CD4-positive, alpha-beta T cell treated with Interleukin-4 for 4 hours (primary cell): ENCODE measurements around the gene AFAP1L1.

Experiments
- DNase-seq: peaks from one replicate; pipeline ENCODE4 v3.0.0-alpha.2; 2020

The AFAP1L1 gene

GRCh38 chr5:149317281-149318048 lies 45.8 kb downstream of the AFAP1L1 start:
- DNase-seq, result peak; percentile 52

GRCh38 chr5:149319174-149319573 lies 47.5 kb downstream of the AFAP1L1 start:
- DNase-seq, result no peak

- DNase-seq, result no peak
Observed at GRCh38 chr5:149320791-149321330, 49.2 kb downstream of the AFAP1L1 start.

- DNase-seq, result no peak
Observed at GRCh38 chr5:149322518-149322917, 50.9 kb downstream of the AFAP1L1 start.

GRCh38 chr5:149323210-149323609 lies 51.6 kb downstream of the AFAP1L1 start:
- DNase-seq, result no peak

- no peak for DNase-seq
Observed at GRCh38 chr5:149323621-149324205, 52.1 kb downstream of the AFAP1L1 start.

- DNase-seq, result no peak
Observed at GRCh38 chr5:149324641-149325040, 53.0 kb downstream of the AFAP1L1 start.

GRCh38 chr5:149325166-149325735 lies 53.6 kb downstream of the AFAP1L1 start:
- no peak for DNase-seq

- DNase-seq, result no peak
Observed at GRCh38 chr5:149325894-149326293, 54.2 kb downstream of the AFAP1L1 start.

- DNase-seq, result no peak
Observed at GRCh38 chr5:149326611-149327010, 55.0 kb downstream of the AFAP1L1 start.

- DNase-seq, result no peak
Observed at GRCh38 chr5:149328177-149328576, 56.5 kb downstream of the AFAP1L1 start.

GRCh38 chr5:149333711-149334443 lies 62.2 kb downstream of the AFAP1L1 start:
- no peak for DNase-seq

- DNase-seq, result no peak
Observed at GRCh38 chr5:149337736-149338135, 66.1 kb downstream of the AFAP1L1 start.

GRCh38 chr5:149338364-149338763 lies 66.7 kb downstream of the AFAP1L1 start:
- no peak for DNase-seq

- DNase-seq, result no peak
Observed at GRCh38 chr5:149340920-149341319, 69.3 kb downstream of the AFAP1L1 start.

GRCh38 chr5:149341876-149342275 lies 70.2 kb downstream of the AFAP1L1 start:
- no peak for DNase-seq

- DNase-seq, result no peak
Observed at GRCh38 chr5:149344151-149344550, 72.5 kb downstream of the AFAP1L1 start.

- DNase-seq, result peak; percentile 93
Observed at GRCh38 chr5:149345147-149345891, 73.7 kb downstream of the AFAP1L1 start, which contains the start of gene GRPEL2. Gene GRPEL2 (plus strand): TSS chr5:149345499. CDS start chr5:149345540, 41 bp downstream.

GRCh38 chr5:149345892-149346222 lies 74.2 kb downstream of the AFAP1L1 start:
- no peak for DNase-seq

GRCh38 chr5:149348518-149348917 lies 76.9 kb downstream of the AFAP1L1 start:
- peak; percentile 79 for DNase-seq

GRCh38 chr5:149349382-149349781 lies 77.7 kb downstream of the AFAP1L1 start:
- DNase-seq, result no peak

GRCh38 chr5:149352169-149352568 lies 80.5 kb downstream of the AFAP1L1 start:
- DNase-seq, result no peak

- no peak for DNase-seq
Observed at GRCh38 chr5:149353911-149354310, 82.3 kb downstream of the AFAP1L1 start.
